HCT116 (cell line): ENCODE data around the gene DCLK3. TPM values are rescaled to one million over a fixed set of nuclear protein-coding genes. Genes with fewer than 3 reads are reported as not detected.

Source experiments
- ATAC-seq: fragments of 200-7000 bp; cut with Tn5 transposase; 2 replicates; pipeline ENCODE4 v1.9.1; 2020; ENCODE audit warnings: mild to moderate bottlenecking, moderate library complexity
- BruUV-seq: library from RNA; stranded (reverse); fragments of 400-500 nt; replicated peaks from 2 replicates; lab custom pipeline; 2021; lab: Mats Ljungman, UMichigan
- CTCF ChIA-PET: fragments of 300-600 bp; sonication (Branson Sonifier 250); formaldehyde crosslinking; loops from one replicate; lab custom pipeline; 2021; ENCODE audit warnings: antibody characterized with exemption; lab: Charles Lee
- POLR2A ChIA-PET: fragments of 300-600, 350-600 bp; sonication (Branson Sonifier 250); formaldehyde crosslinking; loops from one replicate; lab custom pipeline; 2021; ENCODE audit warnings: antibody characterized with exemption; lab: Charles Lee
- RAD21 ChIA-PET, 2 experiments: fragments of 300-600 bp; sonication (Branson Sonifier 250); formaldehyde crosslinking; loops; one replicate each; lab custom pipeline; 2023; ENCODE audit warnings: low total read pairs in 2 of 2; ENCODE audit not compliant: uncharacterized antibody in 2 of 2, unreplicated experiment in 2 of 2, low non-redundant PET in 1 of 2; lab: Charles Lee
- DNase-seq: peaks from one replicate; pipeline ENCODE4 v3.0.0-alpha.2; 2010; ENCODE audit warnings: low read depth, low spot score
- H2AFZ ChIP-seq: fragments of 200-600 bp; shearing (Covaris generic), sonication (generic); 2 replicates; pipeline ENCODE4 v1.6.1; 2017; ENCODE audit warnings: low read depth, mixed run types, mixed read lengths, antibody characterized with exemption, low read length; ENCODE audit not compliant: poor library complexity, severe bottlenecking
- H3K27ac ChIP-seq: 2 replicates; pipeline ENCODE4 v1.5.1; 2012; ENCODE audit warnings: low read depth, low read length
- H3K27me3 ChIP-seq: fragments of 200-600 bp; sonication (generic); 2 replicates; pipeline ENCODE4 v1.6.1; 2016; ENCODE audit warnings: mixed run types, low read length, mixed read lengths; ENCODE audit not compliant: insufficient read depth
- H3K36me3 ChIP-seq, 2 experiments: fragments of 200-500 bp in 1 of 2; fragments of 200-600 bp in 1 of 2; sonication (Bioruptor generic) in 1 of 2; sonication (generic) in 1 of 2; 2 replicates each; pipeline versions ENCODE4 v1.5.1 to v1.6.1; 2014 to 2016; ENCODE audit warnings: low read length in 2 of 2, inconsistent platforms in 1 of 2, mixed read lengths in 1 of 2, mixed run types in 1 of 2; ENCODE audit not compliant: insufficient read depth in 2 of 2, control insufficient read depth in 1 of 2
- H3K4me1 ChIP-seq, 2 experiments: fragments of 200-600 bp in 1 of 2; sonication (generic) in 1 of 2; 2 replicates each; pipeline versions ENCODE4 v1.5.1 to v1.6.1; 2012 to 2017; ENCODE audit warnings: low read length in 2 of 2, inconsistent platforms in 1 of 2, mild to moderate bottlenecking in 1 of 2, mixed read lengths in 1 of 2, mixed run types in 1 of 2, moderate library complexity in 1 of 2; ENCODE audit not compliant: insufficient read depth in 2 of 2, control insufficient read depth in 1 of 2
- H3K4me2 ChIP-seq: fragments of 200-600 bp; sonication (generic); 2 replicates; pipeline ENCODE4 v1.6.1; 2017; ENCODE audit warnings: mixed run types, low read length, mixed read lengths
- H3K4me3 ChIP-seq, 2 experiments: fragments of 200-600 bp in 1 of 2; sonication (generic) in 1 of 2; replicated peaks in 1 of 2; 2 replicates each; pipeline ENCODE4 v1.5.1; 2011 to 2016; ENCODE audit warnings: low read length in 2 of 2, control low read depth in 1 of 2, low read depth in 1 of 2, mild to moderate bottlenecking in 1 of 2, mixed read lengths in 1 of 2, mixed run types in 1 of 2
- H3K79me2 ChIP-seq: fragments of 200-600 bp; sonication (generic); 2 replicates; pipeline ENCODE4 v1.6.1; 2017; ENCODE audit warnings: mild to moderate bottlenecking, mixed run types, low read length, moderate library complexity, mixed read lengths; ENCODE audit not compliant: insufficient read depth
- H3K9ac ChIP-seq: fragments of 200-600 bp; sonication (generic); 2 replicates; pipeline ENCODE4 v1.6.1; 2016; ENCODE audit warnings: low read length, mixed read lengths
- H3K9me2 ChIP-seq: fragments of 200-600 bp; sonication (generic), shearing (Covaris generic); 2 replicates; pipeline ENCODE4 v1.6.1; 2017; ENCODE audit warnings: mixed run types, mild to moderate bottlenecking, moderate library complexity; ENCODE audit not compliant: insufficient read depth
- H3K9me3 ChIP-seq, 2 experiments: fragments of 200-500 bp in 1 of 2; fragments of 200-600 bp in 1 of 2; sonication (Bioruptor generic) in 1 of 2; sonication (generic) in 1 of 2; 2 replicates each; pipeline ENCODE4 v1.6.1; 2014 to 2017; ENCODE audit warnings: low read length in 2 of 2, mixed read lengths in 2 of 2, inconsistent platforms in 1 of 2, low read depth in 1 of 2, mild to moderate bottlenecking in 1 of 2, mixed run types in 1 of 2, moderate library complexity in 1 of 2; ENCODE audit not compliant: control insufficient read depth in 1 of 2, insufficient read depth in 1 of 2
- H4K20me1 ChIP-seq: fragments of 200-600 bp; sonication (generic), shearing (Covaris generic); 2 replicates; pipeline ENCODE4 v1.6.1; 2017; ENCODE audit warnings: mixed run types, mild to moderate bottlenecking, moderate library complexity; ENCODE audit not compliant: insufficient read depth
- CBX3 ChIP-seq: IDR thresholded peaks from 2 replicates; pipeline ENCODE4 v1.6.1; 2012; ENCODE audit warnings: low read depth
- CEBPB ChIP-seq: IDR thresholded peaks from 2 replicates; pipeline ENCODE4 v1.6.1; 2012; ENCODE audit warnings: low read depth
- EZH2 ChIP-seq: fragments of 200-600 bp; sonication (generic); IDR thresholded peaks from 2 replicates; pipeline ENCODE4 v1.6.1; 2017; ENCODE audit warnings: antibody characterized with exemption, mixed run types
- EZH2phosphoT487 ChIP-seq: fragments of 200-600 bp; IDR thresholded peaks from 2 replicates; pipeline ENCODE4 v1.6.1; 2018; ENCODE audit warnings: antibody characterized with exemption, borderline replicate concordance
- FOSL1 ChIP-seq: IDR thresholded peaks from 2 replicates; pipeline ENCODE4 v1.6.1; 2012; ENCODE audit warnings: low read depth
- POLR2A ChIP-seq: IDR thresholded peaks from 2 replicates; pipeline ENCODE4 v1.7.0; 2011; ENCODE audit warnings: borderline replicate concordance; ENCODE audit not compliant: insufficient read depth, insufficient read length; ENCODE audit errors: extremely low read depth
- POLR2AphosphoS5 ChIP-seq: IDR thresholded peaks from 2 replicates; pipeline ENCODE4 v1.6.1; 2011; ENCODE audit warnings: mild to moderate bottlenecking, low read depth, low read length, moderate library complexity
- SIN3A ChIP-seq: IDR thresholded peaks from 2 replicates; pipeline ENCODE4 v1.6.1; 2012; ENCODE audit warnings: low read depth
- SRF ChIP-seq: IDR thresholded peaks from 2 replicates; pipeline ENCODE4 v1.6.1; 2012; ENCODE audit warnings: low read depth
- YY1 ChIP-seq: IDR thresholded peaks from 2 replicates; pipeline ENCODE4 v1.6.1; 2011; ENCODE audit warnings: low read length, low read depth, moderate library complexity, mild to moderate bottlenecking; ENCODE audit not compliant: insufficient replicate concordance; ENCODE audit errors: extremely low read depth
- ZNF274 ChIP-seq: fragments of 200-500 bp; sonication (Bioruptor generic); IDR thresholded peaks from 2 replicates; pipeline ENCODE4 v1.6.1; 2014; ENCODE audit warnings: mild to moderate bottlenecking, low read depth, low read length, inconsistent platforms
- intact Hi-C: fragments of 100-400 bp; cut with micrococcal nuclease; formaldehyde crosslinking; loops from 2 replicates; pipeline ENCODE4 v1.10.0; 2022
- total RNA-seq: library from RNA; stranded (reverse); gene quantifications from one replicate; pipeline ENCODE4 v1.2.1, GENCODE V29; 2021; ENCODE audit not compliant: unreplicated experiment
- TF ChIP-seq, protein P1 (sequence below): IDR thresholded peaks from 2 replicates; pipeline ENCODE4 v1.6.1; 2012
- TF ChIP-seq, protein P2 (sequence below), 3 experiments: fragments of 200-600 bp in 1 of 3; sonication (generic) in 1 of 3; IDR thresholded peaks in 2 of 3; conservative IDR thresholded peaks in 1 of 3; 2 replicates each; pipeline ENCODE4 v1.5.1; 2012 to 2017; ENCODE audit warnings: low read depth in 2 of 3, low read length in 2 of 3, antibody characterized with exemption in 1 of 3, borderline replicate concordance in 1 of 3, control low read depth in 1 of 3, mild to moderate bottlenecking in 1 of 3, mixed read lengths in 1 of 3, mixed run types in 1 of 3, moderate library complexity in 1 of 3; ENCODE audit not compliant: insufficient read depth in 1 of 3

The DCLK3 gene
- total RNA-seq, 1 experiment from 2014 or later = not detected

DNA sequence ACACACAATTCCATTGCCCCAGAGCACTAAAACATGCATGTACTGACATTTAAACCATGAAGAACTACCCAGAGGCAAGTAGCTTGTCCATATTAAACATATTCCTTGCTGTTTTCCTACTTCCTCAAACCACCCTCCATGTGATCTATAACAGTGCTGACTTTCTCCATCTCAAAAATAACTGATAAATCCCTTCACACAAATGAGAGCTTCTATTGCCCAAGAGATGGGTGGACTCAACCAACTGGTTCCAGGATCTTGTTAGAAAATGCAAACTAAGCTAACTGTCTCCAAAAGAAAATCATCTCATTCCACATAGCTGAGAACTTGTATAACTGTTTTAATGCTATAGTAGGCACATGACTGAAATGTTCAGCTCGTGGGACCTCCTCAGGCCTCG lies 29.6 kb downstream of the DCLK3 start:
- Histone ChIP-seq H3K79me2 (no peaks in the 10 kb centered on the region), H3K9me2 (no peaks in the 10 kb centered on the region), H3K4me3 (no peak overlapping the region), H2AFZ (no peak overlapping the region), H3K4me1 (no peaks in the 10 kb centered on the region; a peak in 1 of 4 replicates), H3K4me2 (no peak overlapping the region), H3K36me3 (no peaks in the 10 kb centered on the region), H3K9ac (no peak overlapping the region), H3K27ac (no peak overlapping the region), H3K27me3 (peaks cover 6% of the 10 kb centered on the region; the same call in 1 of the 2 replicates), H4K20me1 (no peaks in the 10 kb centered on the region), H3K9me3 (no peaks in the 10 kb centered on the region)
- BruUV-seq = no TSS peak
- TF ChIP-seq, protein P1, sequence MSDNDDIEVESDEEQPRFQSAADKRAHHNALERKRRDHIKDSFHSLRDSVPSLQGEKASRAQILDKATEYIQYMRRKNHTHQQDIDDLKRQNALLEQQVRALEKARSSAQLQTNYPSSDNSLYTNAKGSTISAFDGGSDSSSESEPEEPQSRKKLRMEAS = no peak
- TF ChIP-seq, protein P2, sequence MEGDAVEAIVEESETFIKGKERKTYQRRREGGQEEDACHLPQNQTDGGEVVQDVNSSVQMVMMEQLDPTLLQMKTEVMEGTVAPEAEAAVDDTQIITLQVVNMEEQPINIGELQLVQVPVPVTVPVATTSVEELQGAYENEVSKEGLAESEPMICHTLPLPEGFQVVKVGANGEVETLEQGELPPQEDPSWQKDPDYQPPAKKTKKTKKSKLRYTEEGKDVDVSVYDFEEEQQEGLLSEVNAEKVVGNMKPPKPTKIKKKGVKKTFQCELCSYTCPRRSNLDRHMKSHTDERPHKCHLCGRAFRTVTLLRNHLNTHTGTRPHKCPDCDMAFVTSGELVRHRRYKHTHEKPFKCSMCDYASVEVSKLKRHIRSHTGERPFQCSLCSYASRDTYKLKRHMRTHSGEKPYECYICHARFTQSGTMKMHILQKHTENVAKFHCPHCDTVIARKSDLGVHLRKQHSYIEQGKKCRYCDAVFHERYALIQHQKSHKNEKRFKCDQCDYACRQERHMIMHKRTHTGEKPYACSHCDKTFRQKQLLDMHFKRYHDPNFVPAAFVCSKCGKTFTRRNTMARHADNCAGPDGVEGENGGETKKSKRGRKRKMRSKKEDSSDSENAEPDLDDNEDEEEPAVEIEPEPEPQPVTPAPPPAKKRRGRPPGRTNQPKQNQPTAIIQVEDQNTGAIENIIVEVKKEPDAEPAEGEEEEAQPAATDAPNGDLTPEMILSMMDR (IDR thresholded peaks at IDR 0.05 in 2 of 3, conservative IDR thresholded peaks at IDR 0.05 in 1 of 3; ENCODE audit: borderline replicate concordance in 1 of 3, insufficient read depth in 1 of 3, low read depth in 2 of 3, low read length in 2 of 3) = no peak
- TF ChIP-seq EZH2phosphoT487 (no peak), FOSL1 (no peak), SRF (no peak), SIN3A (no peak), CEBPB (no peak), CBX3 (no peak), EZH2 (no peak), YY1 (no peak), POLR2A (no peak), ZNF274 (no peak), POLR2AphosphoS5 (no peak)
- ATAC-seq (no peak), DNase-seq (no peak)
- ChIA-PET POLR2A (no interaction called here), CTCF (interaction anchor here (0.7 kb wide), 1 partner anchor 133 kb away, joined by 3 read pairs; no protein-coding TSS in a partner anchor), RAD21 (no interaction called here)
- intact Hi-C loops = loop anchor here (5.0 kb wide), 1 partner anchor 1043 kb away; no protein-coding TSS in a partner anchor
